WI38 (cell line): ENCODE data around the gene PLCG2.

ENCODE experiments used
- H3K4me3 ChIP-seq: 2 replicates; pipeline ENCODE4 v1.5.1; 2011; ENCODE audit warnings: low read depth, mild to moderate bottlenecking, control low read depth, low read length
- TF ChIP-seq, protein P1 (sequence below): IDR thresholded peaks from 2 replicates; pipeline ENCODE4 v1.5.1; 2012; ENCODE audit warnings: low read depth, mild to moderate bottlenecking, control low read depth, low read length

The PLCG2 gene

DNA sequence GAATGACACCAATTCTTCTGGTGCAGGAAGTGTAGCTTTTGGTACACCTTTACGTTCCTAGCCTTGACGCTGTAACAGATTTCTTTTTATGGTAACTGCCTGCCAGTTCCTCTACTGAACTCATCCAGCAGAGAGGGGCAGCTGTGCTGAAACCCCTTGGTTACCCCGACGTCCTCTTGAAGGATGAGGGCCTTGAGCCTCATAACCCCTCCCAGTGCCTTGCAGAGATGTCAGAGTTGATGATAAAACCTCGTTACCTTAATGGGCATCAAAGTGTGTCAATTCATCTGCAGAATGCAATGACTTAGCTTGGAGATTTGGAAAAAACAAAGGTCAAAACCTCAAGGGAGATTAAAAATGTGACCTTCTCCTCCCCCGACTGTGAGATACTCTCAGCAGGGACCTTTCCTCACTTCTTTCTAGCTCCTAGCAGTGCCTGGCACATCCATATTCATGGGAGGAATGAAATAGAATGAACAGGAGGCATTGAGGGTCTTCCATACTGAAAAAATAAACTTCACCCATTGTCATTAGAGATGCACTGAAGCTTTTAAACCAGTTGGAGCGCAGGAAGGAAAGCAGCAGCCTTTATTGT, 163.0 kb downstream of the PLCG2 start:
- no peak overlapping the region for H3K4me3 ChIP-seq
- TF ChIP-seq, protein P1, sequence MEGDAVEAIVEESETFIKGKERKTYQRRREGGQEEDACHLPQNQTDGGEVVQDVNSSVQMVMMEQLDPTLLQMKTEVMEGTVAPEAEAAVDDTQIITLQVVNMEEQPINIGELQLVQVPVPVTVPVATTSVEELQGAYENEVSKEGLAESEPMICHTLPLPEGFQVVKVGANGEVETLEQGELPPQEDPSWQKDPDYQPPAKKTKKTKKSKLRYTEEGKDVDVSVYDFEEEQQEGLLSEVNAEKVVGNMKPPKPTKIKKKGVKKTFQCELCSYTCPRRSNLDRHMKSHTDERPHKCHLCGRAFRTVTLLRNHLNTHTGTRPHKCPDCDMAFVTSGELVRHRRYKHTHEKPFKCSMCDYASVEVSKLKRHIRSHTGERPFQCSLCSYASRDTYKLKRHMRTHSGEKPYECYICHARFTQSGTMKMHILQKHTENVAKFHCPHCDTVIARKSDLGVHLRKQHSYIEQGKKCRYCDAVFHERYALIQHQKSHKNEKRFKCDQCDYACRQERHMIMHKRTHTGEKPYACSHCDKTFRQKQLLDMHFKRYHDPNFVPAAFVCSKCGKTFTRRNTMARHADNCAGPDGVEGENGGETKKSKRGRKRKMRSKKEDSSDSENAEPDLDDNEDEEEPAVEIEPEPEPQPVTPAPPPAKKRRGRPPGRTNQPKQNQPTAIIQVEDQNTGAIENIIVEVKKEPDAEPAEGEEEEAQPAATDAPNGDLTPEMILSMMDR = no peak

DNA sequence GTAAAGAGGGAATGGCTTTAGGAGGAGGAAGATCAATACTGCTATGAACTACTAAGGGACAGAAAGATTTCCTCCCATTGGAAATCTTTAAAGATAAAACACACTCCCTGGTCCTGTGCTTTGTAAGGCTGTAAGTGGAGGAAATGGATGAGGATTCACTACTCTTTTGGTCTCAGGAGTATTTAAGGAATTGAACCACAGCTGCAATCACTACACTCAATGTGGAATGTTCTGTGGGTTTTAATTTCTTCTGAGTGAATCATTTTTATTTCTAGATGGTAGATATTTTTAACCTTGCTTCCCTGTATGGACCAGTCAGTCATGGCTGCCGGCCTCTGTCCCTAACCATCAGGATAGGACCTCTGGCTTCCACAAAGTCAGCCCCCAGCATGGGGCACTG, 166.6 kb downstream of the PLCG2 start:
- H3K4me3 ChIP-seq = no peak overlapping the region

DNA sequence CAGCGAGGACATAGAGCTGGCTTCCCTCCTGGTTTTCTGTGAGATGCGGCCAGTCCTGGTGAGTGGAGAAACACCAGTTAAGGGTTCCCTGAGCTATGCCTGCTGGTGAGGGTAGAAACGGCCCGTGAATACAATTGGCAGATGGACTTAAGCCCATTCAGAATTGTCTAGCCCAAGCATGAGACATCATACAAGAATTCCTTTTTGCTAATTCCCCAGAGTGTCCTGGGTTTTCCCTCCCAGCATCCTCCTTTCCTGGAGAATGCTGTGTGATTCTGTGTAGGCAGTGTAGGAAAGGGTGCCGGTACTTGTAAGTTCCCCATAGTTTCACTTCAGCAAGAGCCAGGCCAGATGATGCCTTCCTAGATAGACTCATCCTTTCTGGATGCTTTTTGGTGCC, 167.1 kb downstream of the PLCG2 start:
- TF ChIP-seq, protein P1 = no peak
- H3K4me3 ChIP-seq = no peak overlapping the region

More for the DNA sequence above, 166.6 kb downstream of the PLCG2 start:
- TF ChIP-seq, protein P1 = no peak

DNA sequence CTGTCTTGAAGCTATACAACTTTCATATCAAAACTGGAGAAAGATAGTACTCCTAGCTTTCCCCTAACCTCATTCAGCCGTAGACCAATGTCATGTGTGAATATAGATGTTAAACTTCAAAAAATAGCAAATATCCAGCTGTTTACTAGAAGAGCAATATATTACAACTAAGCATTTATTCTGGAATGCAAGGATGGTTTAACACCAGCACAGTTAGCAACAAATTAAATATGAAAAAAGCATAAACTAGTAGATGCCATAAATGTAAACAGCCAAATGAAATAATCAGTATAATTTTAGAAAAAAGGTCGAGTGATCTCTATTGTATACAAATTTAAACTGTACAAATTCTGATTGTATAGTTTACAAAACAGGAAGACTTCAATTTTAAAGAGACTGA, 172.5 kb downstream of the PLCG2 start:
- no peak overlapping the region for H3K4me3 ChIP-seq
- TF ChIP-seq, protein P1 = no peak

DNA sequence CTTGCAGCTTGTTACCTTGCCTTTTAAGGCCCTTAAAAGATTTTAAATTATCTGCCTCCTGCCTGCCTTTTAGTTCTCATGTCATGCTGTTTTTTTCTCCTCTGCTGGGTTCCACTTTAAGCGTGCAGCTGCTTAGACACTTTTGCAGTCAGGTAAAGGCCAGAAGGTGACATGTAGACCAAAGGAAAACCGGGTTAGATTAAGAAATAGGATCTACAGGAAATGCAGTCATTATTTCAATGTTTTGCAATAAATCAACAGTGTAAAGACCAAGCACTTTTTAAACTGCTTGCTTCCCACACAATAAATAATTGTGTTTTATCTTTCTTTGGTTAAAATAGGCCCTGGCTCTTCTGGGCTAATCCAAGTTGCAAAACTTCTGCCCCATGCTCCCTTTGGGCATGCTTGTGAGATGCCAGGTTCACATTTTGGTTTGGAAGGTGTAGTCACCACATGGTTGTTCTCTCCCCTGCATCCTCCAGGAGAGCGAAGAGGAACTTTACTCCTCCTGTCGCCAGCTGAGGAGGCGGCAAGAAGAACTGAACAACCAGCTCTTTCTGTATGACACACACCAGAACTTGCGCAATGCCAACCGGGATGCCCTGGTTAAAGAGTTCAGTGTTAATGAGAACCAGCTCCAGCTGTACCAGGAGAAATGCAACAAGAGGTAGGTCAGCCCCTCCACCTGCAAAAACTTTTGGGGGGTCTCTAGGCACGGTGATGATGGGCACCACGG, 177.3 kb downstream of the PLCG2 start:
- H3K4me3 ChIP-seq = no peak overlapping the region
- TF ChIP-seq, protein P1 = no peak

DNA sequence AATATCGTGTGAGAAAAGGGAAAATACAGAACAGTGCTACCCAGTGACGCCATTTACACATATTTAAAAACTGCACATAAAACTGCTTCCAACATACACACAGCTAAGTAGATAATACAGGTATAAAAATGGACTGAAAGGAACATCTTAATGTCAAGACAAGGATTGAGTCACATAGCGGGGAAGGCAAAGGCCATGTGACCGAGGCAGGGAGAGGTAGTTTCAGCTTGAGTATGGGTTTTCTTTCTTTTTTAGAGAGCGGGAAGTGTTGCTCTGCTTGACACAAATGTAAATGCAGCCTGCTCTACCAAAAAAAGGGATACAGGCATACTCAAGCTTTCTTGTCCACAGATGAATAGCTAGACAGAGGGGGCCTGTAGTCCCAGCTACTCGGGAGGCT, 185.7 kb downstream of the PLCG2 start:
- TF ChIP-seq, protein P1 = no peak
- no peak overlapping the region for H3K4me3 ChIP-seq

DNA sequence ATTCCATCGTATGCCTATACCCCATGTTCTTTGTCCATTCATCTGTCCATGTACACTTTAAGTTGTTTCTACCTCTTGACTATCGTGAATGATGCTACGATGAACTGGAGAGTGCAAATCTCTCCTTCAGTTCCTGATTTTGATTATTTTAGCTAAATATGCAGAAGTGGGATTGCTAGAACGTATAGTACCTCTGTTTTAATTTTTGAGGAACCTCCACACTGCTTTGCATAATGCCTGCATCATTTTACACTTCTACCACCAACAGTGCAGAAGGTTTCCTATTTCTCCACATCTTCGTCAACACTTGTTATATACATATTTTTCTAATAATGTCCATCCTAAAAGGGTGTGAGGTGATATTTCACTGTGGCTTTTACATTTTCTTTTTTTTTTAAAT, 188.3 kb downstream of the PLCG2 start:
- TF ChIP-seq, protein P1 = no peak
- no peak overlapping the region for H3K4me3 ChIP-seq
